ENCODE data around the gene TEN1.

- no peak for TF ChIP-seq RFX1 (IDR thresholded peaks at IDR 0.05)
- TF ChIP-seq HNRNPLL (IDR thresholded peaks at IDR 0.05; ENCODE audit: low read depth, low read length, poor library complexity, severe bottlenecking), result no peak
- TF ChIP-seq, protein P1, sequence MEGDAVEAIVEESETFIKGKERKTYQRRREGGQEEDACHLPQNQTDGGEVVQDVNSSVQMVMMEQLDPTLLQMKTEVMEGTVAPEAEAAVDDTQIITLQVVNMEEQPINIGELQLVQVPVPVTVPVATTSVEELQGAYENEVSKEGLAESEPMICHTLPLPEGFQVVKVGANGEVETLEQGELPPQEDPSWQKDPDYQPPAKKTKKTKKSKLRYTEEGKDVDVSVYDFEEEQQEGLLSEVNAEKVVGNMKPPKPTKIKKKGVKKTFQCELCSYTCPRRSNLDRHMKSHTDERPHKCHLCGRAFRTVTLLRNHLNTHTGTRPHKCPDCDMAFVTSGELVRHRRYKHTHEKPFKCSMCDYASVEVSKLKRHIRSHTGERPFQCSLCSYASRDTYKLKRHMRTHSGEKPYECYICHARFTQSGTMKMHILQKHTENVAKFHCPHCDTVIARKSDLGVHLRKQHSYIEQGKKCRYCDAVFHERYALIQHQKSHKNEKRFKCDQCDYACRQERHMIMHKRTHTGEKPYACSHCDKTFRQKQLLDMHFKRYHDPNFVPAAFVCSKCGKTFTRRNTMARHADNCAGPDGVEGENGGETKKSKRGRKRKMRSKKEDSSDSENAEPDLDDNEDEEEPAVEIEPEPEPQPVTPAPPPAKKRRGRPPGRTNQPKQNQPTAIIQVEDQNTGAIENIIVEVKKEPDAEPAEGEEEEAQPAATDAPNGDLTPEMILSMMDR (IDR thresholded peaks at IDR 0.05 in 2 of 3, conservative IDR thresholded peaks at IDR 0.05 in 1 of 3; ENCODE audit: insufficient read depth in 2 of 3, low read depth in 1 of 3, low read length in 3 of 3), result no peak
- no peak for TF ChIP-seq EZH2 (IDR thresholded peaks at IDR 0.05; ENCODE audit: borderline replicate concordance, low read depth, low read length)
- no peak for TF ChIP-seq ELF1 (tag; IDR thresholded peaks at IDR 0.05)
Measured at GRCh38 chr17:76039121-76039520, 60.1 kb downstream of the TEN1 start.
